ENCODE measurements around the gene CCDC39.
A peak's percentile ranks its signal among the peaks of the same experiment; 100 is the strongest.

CCDC39 gene

GRCh38 chr3:180679178-180680096, at the start of gene CCDC39:
Gene CCDC39, minus strand, starts transcription at chr3:180679489. Its CDS starts 109 bp downstream, at chr3:180679380.
- DNase-seq (ENCODE audit: low read depth) = peak; percentile 21

DNA sequence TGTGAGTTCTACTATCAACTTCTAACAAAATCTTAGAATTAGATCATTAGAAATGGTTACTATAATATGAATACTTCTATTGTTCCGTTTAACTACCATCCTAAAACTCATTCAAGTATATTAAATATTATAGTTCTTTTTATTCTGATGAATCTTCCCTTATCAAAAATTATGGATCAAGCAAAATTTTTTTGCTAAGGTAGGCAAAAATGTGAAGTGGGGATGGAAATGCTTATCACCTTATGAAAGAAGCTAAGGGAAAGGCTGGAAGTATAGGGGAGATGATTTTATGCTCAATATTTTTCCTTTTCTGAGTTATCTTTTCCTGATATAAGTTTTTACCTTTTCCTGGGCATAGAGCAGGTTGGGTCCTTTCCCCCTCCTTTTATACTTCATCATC, 40.7 kb upstream of the CCDC39 start:
- DNase-seq (ENCODE audit: low read depth) = no peak

DNA sequence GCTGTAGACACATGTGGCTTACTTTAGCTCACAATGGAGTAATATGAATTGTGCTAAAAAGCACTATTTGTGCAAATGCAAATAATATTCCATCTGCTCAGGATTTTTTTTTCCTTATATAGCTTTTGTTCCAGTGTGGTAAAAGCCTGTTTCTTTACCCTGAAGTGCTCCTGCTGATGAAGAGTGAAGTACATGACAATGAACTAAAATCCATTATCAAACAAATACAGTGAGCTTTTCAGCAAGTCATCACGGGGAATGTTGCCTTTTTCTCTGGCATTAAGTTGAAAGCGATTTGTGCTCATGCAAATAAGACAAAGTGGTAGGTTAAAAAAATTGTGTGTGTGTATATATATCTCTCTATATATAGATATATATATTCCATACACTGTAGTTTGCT, 28.6 kb upstream of the CCDC39 start:
- no peak for DNase-seq (ENCODE audit: low read depth)

DNA sequence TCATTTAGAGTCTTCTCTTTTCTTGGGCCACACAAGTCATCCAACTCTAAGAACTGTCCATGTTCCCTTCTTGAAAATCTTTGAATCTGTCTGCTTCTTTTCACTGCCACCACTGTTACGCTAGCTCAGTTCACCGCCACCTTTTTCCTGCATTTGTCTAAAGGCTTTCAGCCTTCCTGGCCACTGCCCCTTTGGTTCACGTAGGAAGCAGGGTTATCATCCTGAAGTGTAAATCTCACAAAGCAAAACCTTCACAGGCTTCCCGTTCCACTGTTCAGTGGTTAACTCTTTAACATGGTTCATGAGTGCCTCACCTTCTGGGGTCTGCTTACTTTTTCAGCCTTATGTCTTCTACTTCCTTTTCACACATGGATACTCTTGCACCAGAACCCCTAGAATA, 26.3 kb upstream of the CCDC39 start:
- DNase-seq (ENCODE audit: low read depth) = no peak

DNA sequence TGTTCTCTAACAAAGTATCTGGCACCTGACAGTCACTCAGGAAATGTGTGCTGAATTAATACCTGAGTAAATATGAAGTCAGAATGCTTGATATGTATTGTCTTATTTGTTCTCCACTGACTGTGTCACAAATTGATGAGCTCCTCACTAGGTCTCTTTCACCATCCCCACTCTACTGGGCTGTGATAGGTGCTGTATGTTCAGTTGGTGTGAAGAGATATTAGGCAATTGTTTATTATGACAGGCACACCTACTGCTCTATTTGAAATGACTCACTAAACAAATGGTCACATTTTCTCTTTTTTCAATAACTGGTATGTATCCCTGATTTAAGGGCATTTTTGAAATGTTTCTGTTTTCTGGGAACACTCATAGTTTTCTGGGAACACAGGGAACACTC, 25.2 kb upstream of the CCDC39 start:
- no peak for DNase-seq (ENCODE audit: low read depth)

DNA sequence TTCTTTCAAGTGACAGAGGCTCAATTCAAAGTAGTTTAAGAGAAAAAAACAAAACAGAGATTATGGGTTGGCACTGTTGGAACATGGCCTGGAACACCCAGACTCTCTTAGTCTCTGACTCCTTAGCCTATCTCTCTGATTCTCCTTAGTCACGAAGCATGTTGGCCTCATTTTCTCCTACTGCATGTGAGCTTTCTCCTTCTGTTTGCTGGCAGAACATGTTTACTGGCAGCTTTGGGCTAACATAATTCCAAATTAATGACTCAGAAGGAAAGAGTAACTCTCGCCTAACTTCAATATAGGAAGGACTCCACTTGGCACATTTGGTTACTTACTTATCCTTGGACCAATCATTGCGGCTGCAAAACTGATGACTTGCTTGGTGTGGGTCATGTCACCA, 21.7 kb upstream of the CCDC39 start:
- no peak for DNase-seq (ENCODE audit: low read depth)

GRCh38 chr3:180698760-180699270, 19.5 kb upstream of the CCDC39 start:
- no peak for DNase-seq (ENCODE audit: low read depth)

GRCh38 chr3:180694321-180694720, 15.0 kb upstream of the CCDC39 start:
- DNase-seq (ENCODE audit: low read depth) = no peak

DNA sequence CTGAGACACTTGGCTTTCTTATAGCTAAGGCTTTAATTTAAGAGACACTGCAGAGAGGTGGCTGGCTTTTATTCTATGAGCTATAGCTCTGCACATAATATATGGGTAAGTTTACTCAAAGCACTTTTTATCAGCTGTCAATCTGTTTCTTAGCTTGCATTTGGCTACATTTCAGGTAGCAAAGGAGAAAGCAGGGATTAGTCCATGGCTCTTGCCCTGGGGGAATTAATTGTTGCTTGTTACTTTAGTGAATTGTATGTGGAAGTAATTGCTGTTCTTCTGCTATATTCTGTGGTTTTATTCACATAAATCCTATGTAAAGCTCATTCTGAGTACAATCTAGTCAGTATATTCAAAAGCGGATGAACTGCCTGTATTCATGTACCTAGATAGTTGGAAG, 14.4 kb upstream of the CCDC39 start:
- no peak for DNase-seq (ENCODE audit: low read depth)

- DNase-seq (ENCODE audit: low read depth) = no peak
Observed at GRCh38 chr3:180690061-180690460, 10.8 kb upstream of the CCDC39 start.

- no peak for DNase-seq (ENCODE audit: low read depth)
Observed at GRCh38 chr3:180684807-180685206, 5.5 kb upstream of the CCDC39 start.

- no peak for DNase-seq (ENCODE audit: low read depth)
Observed at GRCh38 chr3:180683816-180684215, 4.5 kb upstream of the CCDC39 start.

DNA sequence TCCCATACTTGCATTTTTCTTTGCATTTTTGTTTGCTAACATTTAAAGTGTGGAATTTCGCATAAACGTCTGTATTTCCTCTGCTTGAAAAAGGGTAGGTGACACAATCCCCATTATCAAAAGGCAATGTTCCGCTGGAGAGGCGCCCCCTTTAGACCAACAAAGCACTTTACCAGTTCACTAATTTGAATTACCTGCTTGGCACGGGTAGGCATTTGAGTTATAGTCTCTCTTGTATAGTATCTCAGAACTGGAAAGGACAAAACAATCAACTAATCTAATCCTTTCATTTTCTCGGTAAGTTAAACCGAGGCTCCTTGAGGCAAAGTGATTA, 775 bp upstream of the CCDC39 start:
- DNase-seq (ENCODE audit: low read depth) = no peak

- no peak for DNase-seq (ENCODE audit: low read depth)
Observed at GRCh38 chr3:180678231-180678630, 1.1 kb downstream of the CCDC39 start.

GRCh38 chr3:180661444-180661843, 17.8 kb downstream of the CCDC39 start:
- DNase-seq (ENCODE audit: low read depth) = no peak

DNA sequence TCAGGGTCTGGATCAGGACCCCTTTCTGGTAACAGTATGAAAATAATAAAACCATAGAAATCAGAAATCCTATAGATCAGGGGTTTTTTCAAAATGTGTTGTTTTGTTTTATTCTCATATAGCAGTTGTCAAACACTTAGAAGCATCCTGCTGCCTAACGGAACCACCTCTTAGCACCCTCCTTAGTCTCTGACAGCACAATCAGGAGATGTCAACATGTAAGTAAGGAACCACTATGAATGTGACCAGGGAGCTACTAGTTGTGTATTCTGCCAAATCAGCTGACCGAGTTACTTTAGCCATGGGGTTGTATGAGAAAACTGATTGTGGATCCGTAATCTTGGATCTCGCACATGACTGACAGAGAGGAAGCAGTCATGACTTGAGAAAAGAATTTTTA, 22.2 kb downstream of the CCDC39 start:
- no peak for DNase-seq (ENCODE audit: low read depth)

- no peak for DNase-seq (ENCODE audit: low read depth)
Observed at GRCh38 chr3:180656406-180656805, 22.9 kb downstream of the CCDC39 start.

DNA sequence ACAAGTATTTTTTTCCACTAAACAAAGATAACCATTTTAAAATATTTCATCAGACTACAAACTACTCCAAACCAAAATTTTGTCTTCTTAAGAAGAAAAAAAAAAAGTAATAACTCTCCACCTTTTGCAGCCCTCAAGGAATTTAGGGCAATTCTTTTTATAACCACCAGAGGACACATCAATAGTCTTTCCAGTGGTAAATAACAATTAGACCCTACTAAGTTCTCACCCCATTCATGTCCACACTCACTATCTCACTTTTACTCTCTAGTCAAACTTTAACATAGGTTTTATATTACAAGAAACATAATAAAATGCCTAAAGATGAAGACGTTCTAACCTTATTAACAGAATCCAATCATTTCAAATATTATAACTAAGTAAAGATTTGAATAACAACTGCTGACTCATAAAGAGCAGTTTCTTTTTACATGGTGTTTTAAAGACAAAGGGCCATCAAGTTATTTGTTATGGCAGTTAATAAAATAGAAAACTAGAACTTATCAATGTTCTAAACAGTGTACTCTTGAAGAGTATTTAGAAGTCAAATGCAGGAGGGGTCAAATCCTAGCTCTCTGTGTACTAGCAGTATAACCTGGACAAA, 33.0 kb downstream of the CCDC39 start:
- DNase-seq (ENCODE audit: low read depth) = no peak

GRCh38 chr3:180640987-180641386, 38.3 kb downstream of the CCDC39 start:
- DNase-seq (ENCODE audit: low read depth) = no peak

GRCh38 chr3:180633722-180634121, 45.6 kb downstream of the CCDC39 start:
- no peak for DNase-seq (ENCODE audit: low read depth)

GRCh38 chr3:180631317-180631716, 48.0 kb downstream of the CCDC39 start:
- no peak for DNase-seq (ENCODE audit: low read depth)

DNA sequence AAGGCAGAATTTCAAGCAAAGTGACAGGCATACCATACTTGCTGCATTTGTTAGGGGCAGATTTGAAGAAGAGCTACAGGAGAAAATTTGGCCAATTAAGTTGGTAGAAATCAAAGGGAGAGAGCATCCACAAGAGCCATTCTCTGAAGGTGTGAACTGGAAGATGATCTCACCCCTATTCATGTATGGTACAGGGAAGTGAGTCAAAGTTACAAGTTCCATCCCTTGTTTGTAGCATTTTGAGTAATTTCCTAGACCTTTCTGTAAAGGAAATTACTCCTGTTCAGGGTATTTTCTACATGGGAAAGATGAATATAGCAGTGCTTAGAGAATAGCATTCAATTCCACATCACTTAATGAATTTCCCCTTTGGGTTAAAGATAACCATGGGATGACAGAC, 48.9 kb downstream of the CCDC39 start:
- DNase-seq (ENCODE audit: low read depth) = no peak

- no peak for DNase-seq (ENCODE audit: low read depth)
Observed at GRCh38 chr3:180626844-180627243, 52.4 kb downstream of the CCDC39 start.

GRCh38 chr3:180624714-180625113, 54.6 kb downstream of the CCDC39 start:
- no peak for DNase-seq (ENCODE audit: low read depth)

Measured in stimulated activated CD8-positive, alpha-beta memory T cell treated with anti-CD3 and anti-CD28 coated beads, Interleukin-12 subunit alpha, Interleukin-12 subunit beta, amount 100 ng/mL, for 4 hours (primary cell).